ENCODE measurements around the gene RUFY1.

The RUFY1 gene

GRCh38 chr5:179603308-179603707, 53.0 kb downstream of the RUFY1 start:
- DNase-seq (ENCODE audit: low read depth in 2 of 2, low spot score in 1 of 2): no peak

GRCh38 chr5:179605026-179605833, 54.9 kb downstream of the RUFY1 start:
- DNase-seq (ENCODE audit: low read depth in 2 of 2, low spot score in 1 of 2): no peak

GRCh38 chr5:179606071-179606909, 55.9 kb downstream of the RUFY1 start:
- DNase-seq (ENCODE audit: low read depth in 2 of 2, low spot score in 1 of 2): no peak

GRCh38 chr5:179606910-179607159, 56.5 kb downstream of the RUFY1 start:
- DNase-seq (ENCODE audit: low read depth in 2 of 2, low spot score in 1 of 2): no peak

GRCh38 chr5:179607160-179607931, 57.0 kb downstream of the RUFY1 start:
- no peak for DNase-seq (ENCODE audit: low read depth in 2 of 2, low spot score in 1 of 2)

- no peak for DNase-seq (ENCODE audit: low read depth in 2 of 2, low spot score in 1 of 2)
These were observed 57.8 kb downstream of the RUFY1 start for GRCh38 chr5:179608131-179608581.

- DNase-seq (ENCODE audit: low read depth in 2 of 2, low spot score in 1 of 2): no peak
These were observed 59.4 kb downstream of the RUFY1 start for GRCh38 chr5:179609834-179610108.

GRCh38 chr5:179610109-179610902, 60.0 kb downstream of the RUFY1 start:
- no peak for DNase-seq (ENCODE audit: low read depth in 2 of 2, low spot score in 1 of 2)

GRCh38 chr5:179610903-179611265, 60.5 kb downstream of the RUFY1 start:
- DNase-seq (ENCODE audit: low read depth in 2 of 2, low spot score in 1 of 2): no peak

GRCh38 chr5:179612577-179613459, 62.5 kb downstream of the RUFY1 start:
- no peak for DNase-seq (ENCODE audit: low read depth in 2 of 2, low spot score in 1 of 2)

GRCh38 chr5:179613460-179614071, 63.2 kb downstream of the RUFY1 start:
- DNase-seq (ENCODE audit: low read depth in 2 of 2, low spot score in 1 of 2): no peak

GRCh38 chr5:179614745-179615144, 64.4 kb downstream of the RUFY1 start:
- DNase-seq (ENCODE audit: low read depth in 2 of 2, low spot score in 1 of 2): no peak

GRCh38 chr5:179615203-179615602, 64.8 kb downstream of the RUFY1 start:
- DNase-seq (ENCODE audit: low read depth in 2 of 2, low spot score in 1 of 2): no peak

GRCh38 chr5:179616002-179616594, 65.7 kb downstream of the RUFY1 start:
- no peak for DNase-seq (ENCODE audit: low read depth in 2 of 2, low spot score in 1 of 2)

- no peak for DNase-seq (ENCODE audit: low read depth in 2 of 2, low spot score in 1 of 2)
These were observed 67.6 kb downstream of the RUFY1 start for GRCh38 chr5:179617930-179618329.

- DNase-seq (ENCODE audit: low read depth in 2 of 2, low spot score in 1 of 2): no peak
These were observed 68.7 kb downstream of the RUFY1 start for GRCh38 chr5:179618923-179619554.

- no peak for DNase-seq (ENCODE audit: low read depth in 2 of 2, low spot score in 1 of 2)
These were observed 69.4 kb downstream of the RUFY1 start for GRCh38 chr5:179619776-179620175.

GRCh38 chr5:179620293-179620692, 69.9 kb downstream of the RUFY1 start:
- DNase-seq (ENCODE audit: low read depth in 2 of 2, low spot score in 1 of 2): no peak
